ENCODE measurements around the gene KRT76.

KRT76 gene

DNA sequence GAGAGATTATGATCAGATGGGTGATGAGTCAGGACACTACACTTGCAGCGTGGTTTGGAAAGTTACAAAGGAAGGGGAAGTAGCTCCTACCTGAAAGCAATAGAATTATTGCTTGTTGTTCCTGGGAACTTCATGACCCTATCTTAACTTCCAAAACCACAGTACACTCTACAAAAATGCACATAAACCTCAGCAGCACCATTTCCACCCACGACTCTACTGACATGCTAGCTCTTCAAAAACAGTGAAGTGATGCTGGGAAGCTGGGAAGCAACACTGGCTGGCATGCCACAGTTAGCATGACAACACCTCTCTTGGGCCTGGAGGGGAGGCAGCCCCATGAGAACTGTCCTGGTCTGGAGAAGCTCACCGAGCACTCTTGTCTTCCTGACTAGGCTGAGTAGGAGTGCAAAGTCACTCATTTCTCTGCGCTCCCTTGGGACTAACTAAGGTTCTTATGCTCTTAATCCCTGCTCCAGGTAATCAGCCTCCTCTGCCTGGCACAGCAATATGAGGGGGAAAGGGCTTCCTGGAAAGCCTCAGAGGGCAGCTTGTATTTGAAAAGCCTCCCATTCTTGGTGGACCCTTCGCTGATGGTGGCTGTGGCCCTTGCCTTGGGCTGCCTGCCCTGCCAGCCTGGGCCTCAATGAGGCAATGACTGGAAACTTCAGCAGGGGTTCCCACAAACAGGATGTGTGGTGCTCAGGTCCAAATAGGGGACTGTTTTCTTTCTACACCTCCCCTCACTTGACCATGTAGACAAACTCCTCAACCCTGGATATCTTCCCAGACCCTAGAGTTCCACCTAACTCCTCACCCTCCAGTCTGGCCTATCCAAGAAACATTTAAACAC lies 17.6 kb upstream of the KRT76 start:
- Histone ChIP-seq H3K4me1 (ENCODE audit: insufficient read depth, low read length) (peaks cover under 1% of the 10 kb centered on the region; the same call in 1 of the 2 replicates), H3K9me3 (ENCODE audit: insufficient read depth, low read depth, low read length) (no peaks in the 10 kb centered on the region), H3K9ac (ENCODE audit: low read depth, low read length) (no peak overlapping the region), H3K27ac (ENCODE audit: low read length) (no peak overlapping the region), H3K27me3 (ENCODE audit: insufficient read depth, low read length) (peaks cover 7% of the 10 kb centered on the region; the same call in 1 of the 2 replicates), H3K36me3 (ENCODE audit: insufficient read depth, low read depth, low read length) (no peaks in the 10 kb centered on the region), H3K4me3 (ENCODE audit: low read length) (no peak overlapping the region)

DNA sequence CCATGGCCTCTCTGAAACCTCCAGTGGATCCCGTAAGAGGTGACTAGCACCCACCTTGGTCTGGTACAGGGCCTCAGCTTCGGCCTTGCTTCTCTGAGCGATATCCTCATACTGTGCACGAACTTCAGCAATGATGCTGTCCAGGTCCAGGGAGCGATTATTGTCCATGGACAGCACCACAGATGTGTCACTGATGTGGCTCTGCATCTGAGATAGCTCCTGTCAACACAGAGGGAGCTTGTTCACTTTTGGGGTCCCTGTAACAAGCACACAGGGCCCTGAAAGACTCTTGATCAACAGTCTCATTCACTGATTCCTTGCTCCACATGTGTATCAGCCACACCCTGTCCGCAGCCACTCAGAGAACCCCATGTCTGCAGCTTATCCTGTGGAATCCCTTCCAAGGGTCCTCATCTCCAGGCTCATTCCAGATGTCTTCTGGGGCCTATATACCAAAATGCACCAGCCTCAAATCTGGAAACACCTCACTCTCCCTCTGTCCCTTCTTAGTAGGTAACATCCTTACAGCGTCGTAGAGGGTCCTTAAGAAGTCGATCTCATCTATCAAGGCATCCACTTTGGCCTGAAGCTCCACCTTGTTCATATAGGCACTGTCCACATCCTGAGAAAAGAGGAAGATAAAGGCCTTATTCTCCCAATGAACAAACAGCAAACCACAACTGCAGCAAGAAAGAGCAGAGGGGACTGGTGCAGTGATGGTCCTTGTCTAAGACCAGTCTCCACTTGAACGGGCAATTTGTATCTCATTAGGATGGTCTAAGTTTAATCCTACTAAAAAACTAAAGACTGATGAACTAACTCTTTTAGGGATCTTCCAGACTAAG lies 15.3 kb upstream of the KRT76 start:
- Histone ChIP-seq H3K27ac (ENCODE audit: low read length) (no peak overlapping the region), H3K27me3 (ENCODE audit: insufficient read depth, low read length) (peaks cover 7% of the 10 kb centered on the region; the same call in 1 of the 2 replicates), H3K36me3 (ENCODE audit: insufficient read depth, low read depth, low read length) (no peaks in the 10 kb centered on the region), H3K9ac (ENCODE audit: low read depth, low read length) (no peak overlapping the region), H3K4me3 (ENCODE audit: low read length) (no peak overlapping the region), H3K9me3 (ENCODE audit: insufficient read depth, low read depth, low read length) (no peaks in the 10 kb centered on the region), H3K4me1 (ENCODE audit: insufficient read depth, low read length) (no peaks in the 10 kb centered on the region)

DNA sequence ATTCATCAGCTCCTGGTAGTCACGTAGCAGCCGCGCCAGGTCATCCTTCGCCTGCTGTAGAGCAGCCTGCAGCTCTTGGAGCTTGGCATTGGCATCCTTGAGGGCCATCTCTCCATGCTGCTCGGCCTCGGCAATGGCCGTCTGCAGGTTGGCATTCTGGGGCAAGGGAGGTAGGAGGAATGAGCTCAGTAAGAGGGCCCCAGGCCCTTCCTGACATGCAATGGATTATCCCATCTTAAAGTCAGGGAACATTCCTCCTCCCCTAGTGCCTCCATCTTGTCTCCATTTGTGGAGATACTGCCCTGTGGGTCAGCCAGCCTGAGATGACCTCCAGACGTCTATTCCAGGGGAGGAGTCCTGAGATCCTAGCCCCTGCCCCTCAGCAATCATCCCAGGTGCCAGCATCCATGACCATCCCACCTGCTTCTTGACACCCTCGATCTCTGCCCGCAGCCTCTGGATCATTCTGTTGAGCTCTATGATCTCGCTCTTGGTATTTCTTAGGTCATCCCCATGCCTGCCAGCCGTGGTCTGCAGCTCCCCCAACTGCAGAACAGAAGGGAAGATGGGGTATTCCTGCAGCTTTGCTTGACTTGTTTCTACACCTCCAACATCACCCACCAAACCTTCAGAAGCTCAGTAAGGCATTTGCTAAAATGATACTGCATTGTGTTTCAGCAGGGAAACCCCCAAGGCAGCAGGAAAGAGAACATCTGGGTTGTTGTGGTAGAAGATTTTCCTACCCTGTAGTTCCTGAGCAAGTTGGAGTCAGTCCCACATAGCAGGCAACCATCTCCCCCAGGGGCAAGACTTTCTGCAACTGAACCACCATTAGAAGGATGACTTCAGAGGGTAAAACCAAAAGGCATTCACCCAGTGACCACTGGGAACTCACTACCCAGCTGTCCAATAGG lies 14.4 kb upstream of the KRT76 start:
- Histone ChIP-seq H3K27me3 (ENCODE audit: insufficient read depth, low read length) (peaks cover 7% of the 10 kb centered on the region; the same call in 1 of the 2 replicates), H3K9me3 (ENCODE audit: insufficient read depth, low read depth, low read length) (no peaks in the 10 kb centered on the region), H3K36me3 (ENCODE audit: insufficient read depth, low read depth, low read length) (no peaks in the 10 kb centered on the region), H3K27ac (ENCODE audit: low read length) (no peak overlapping the region), H3K9ac (ENCODE audit: low read depth, low read length) (no peak overlapping the region), H3K4me3 (ENCODE audit: low read length) (no peak overlapping the region), H3K4me1 (ENCODE audit: insufficient read depth, low read length) (no peaks in the 10 kb centered on the region)

GRCh38 chr12:52790427-52791270 lies 13.5 kb upstream of the KRT76 start:
- no peak overlapping the region for H3K9ac ChIP-seq (ENCODE audit: low read depth, low read length)
- H3K9me3 ChIP-seq (ENCODE audit: insufficient read depth, low read depth, low read length) = no peaks in the 10 kb centered on the region
- H3K36me3 ChIP-seq (ENCODE audit: insufficient read depth, low read depth, low read length) = no peaks in the 10 kb centered on the region
- H3K4me3 ChIP-seq (ENCODE audit: low read length) = peak overlapping the region; percentile 7; the same call in 1 of the 2 replicates
- peaks cover 8% of the 10 kb centered on the region; the same call in 1 of the 2 replicates for H3K27me3 ChIP-seq (ENCODE audit: insufficient read depth, low read length)
- H3K4me1 ChIP-seq (ENCODE audit: insufficient read depth, low read length) = no peaks in the 10 kb centered on the region
- no peak overlapping the region for H3K27ac ChIP-seq (ENCODE audit: low read length)

GRCh38 chr12:52789637-52790426 lies 12.7 kb upstream of the KRT76 start:
- Histone ChIP-seq H3K9ac (ENCODE audit: low read depth, low read length) (no peak overlapping the region), H3K4me3 (ENCODE audit: low read length) (peak overlapping the region; percentile 7; the same call in 1 of the 2 replicates), H3K27ac (ENCODE audit: low read length) (no peak overlapping the region), H3K36me3 (ENCODE audit: insufficient read depth, low read depth, low read length) (no peaks in the 10 kb centered on the region), H3K9me3 (ENCODE audit: insufficient read depth, low read depth, low read length) (no peaks in the 10 kb centered on the region), H3K27me3 (ENCODE audit: insufficient read depth, low read length) (peaks cover 16% of the 10 kb centered on the region), H3K4me1 (ENCODE audit: insufficient read depth, low read length) (no peaks in the 10 kb centered on the region)

DNA sequence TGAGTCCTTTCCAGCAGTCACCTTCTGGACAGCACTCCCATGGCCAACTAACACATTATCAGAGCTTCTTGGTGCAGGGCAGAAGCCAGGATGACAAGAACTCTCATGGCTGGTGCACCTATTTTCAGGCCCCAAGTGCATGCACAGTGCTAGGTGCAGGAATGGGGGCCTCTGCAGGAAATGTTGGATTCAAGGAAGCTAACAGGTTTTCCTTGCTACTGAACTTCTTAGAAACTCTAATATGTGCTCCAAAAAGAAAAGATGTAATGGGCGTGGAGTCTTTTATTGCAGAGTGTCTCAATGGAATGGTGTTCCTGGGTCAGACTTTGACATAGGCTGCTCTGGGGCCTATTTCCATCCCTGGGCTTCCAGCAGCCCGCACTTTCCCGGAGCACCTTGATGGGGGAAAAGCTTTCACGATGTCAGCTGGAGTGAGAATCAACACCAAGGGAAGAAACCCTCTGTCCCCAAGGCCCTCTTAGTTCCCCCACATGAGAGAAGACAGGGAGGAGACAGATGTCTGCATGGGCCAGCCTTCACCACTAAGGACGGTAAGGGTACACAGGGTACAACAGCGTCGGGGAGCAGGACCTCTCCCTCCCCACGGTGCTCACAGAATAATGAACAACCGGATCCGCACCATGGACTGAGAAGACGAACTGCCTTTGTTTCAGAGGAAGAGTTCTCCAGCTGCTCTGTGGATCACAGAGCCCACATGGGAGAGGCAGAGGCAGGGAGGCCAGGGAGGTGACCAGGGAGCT lies 11.9 kb upstream of the KRT76 start:
- Histone ChIP-seq H3K36me3 (ENCODE audit: insufficient read depth, low read depth, low read length) (no peaks in the 10 kb centered on the region), H3K4me3 (ENCODE audit: low read length) (no peak overlapping the region), H3K9ac (ENCODE audit: low read depth, low read length) (no peak overlapping the region), H3K27me3 (ENCODE audit: insufficient read depth, low read length) (peaks cover 16% of the 10 kb centered on the region), H3K27ac (ENCODE audit: low read length) (no peak overlapping the region), H3K4me1 (ENCODE audit: insufficient read depth, low read length) (no peaks in the 10 kb centered on the region), H3K9me3 (ENCODE audit: insufficient read depth, low read depth, low read length) (no peaks in the 10 kb centered on the region)

- no peaks in the 10 kb centered on the region for H3K9me3 ChIP-seq (ENCODE audit: insufficient read depth, low read depth, low read length)
- H3K36me3 ChIP-seq (ENCODE audit: insufficient read depth, low read depth, low read length) = no peaks in the 10 kb centered on the region
- H3K9ac ChIP-seq (ENCODE audit: low read depth, low read length) = no peak overlapping the region
- H3K27ac ChIP-seq (ENCODE audit: low read length) = no peak overlapping the region
- no peaks in the 10 kb centered on the region for H3K4me1 ChIP-seq (ENCODE audit: insufficient read depth, low read length)
- H3K27me3 ChIP-seq (ENCODE audit: insufficient read depth, low read length) = peaks cover 16% of the 10 kb centered on the region
- no peak overlapping the region for H3K4me3 ChIP-seq (ENCODE audit: low read length)
These were observed 11.2 kb upstream of the KRT76 start for GRCh38 chr12:52788192-52788875.

- peaks cover 16% of the 10 kb centered on the region for H3K27me3 ChIP-seq (ENCODE audit: insufficient read depth, low read length)
- no peak overlapping the region for H3K9ac ChIP-seq (ENCODE audit: low read depth, low read length)
- no peak overlapping the region for H3K27ac ChIP-seq (ENCODE audit: low read length)
- no peak overlapping the region for H3K4me3 ChIP-seq (ENCODE audit: low read length)
- H3K4me1 ChIP-seq (ENCODE audit: insufficient read depth, low read length) = no peaks in the 10 kb centered on the region
- no peaks in the 10 kb centered on the region for H3K9me3 ChIP-seq (ENCODE audit: insufficient read depth, low read depth, low read length)
- H3K36me3 ChIP-seq (ENCODE audit: insufficient read depth, low read depth, low read length) = no peaks in the 10 kb centered on the region
These were observed 10.4 kb upstream of the KRT76 start for GRCh38 chr12:52787324-52788191.

- no peak overlapping the region for H3K9ac ChIP-seq (ENCODE audit: low read depth, low read length)
- H3K4me1 ChIP-seq (ENCODE audit: insufficient read depth, low read length) = no peaks in the 10 kb centered on the region
- H3K9me3 ChIP-seq (ENCODE audit: insufficient read depth, low read depth, low read length) = no peaks in the 10 kb centered on the region
- no peak overlapping the region for H3K4me3 ChIP-seq (ENCODE audit: low read length)
- no peak overlapping the region for H3K27ac ChIP-seq (ENCODE audit: low read length)
- H3K36me3 ChIP-seq (ENCODE audit: insufficient read depth, low read depth, low read length) = no peaks in the 10 kb centered on the region
- peaks cover 9% of the 10 kb centered on the region for H3K27me3 ChIP-seq (ENCODE audit: insufficient read depth, low read length)
These were observed 7.8 kb upstream of the KRT76 start for GRCh38 chr12:52784909-52785308.
